GM21576 (cell line): Measurements from ENCODE around the gene ZNF805.
A peak's percentile ranks its signal among the peaks of the same experiment; 100 is the strongest.
"Not testable (repeated sequence)": the region's sequence is repeated elsewhere in the genome, so short reads cannot be mapped to it uniquely, and the experiment has no call there.

ENCODE experiments used
- ATAC-seq: cut with Tn5 transposase; IDR thresholded peaks from one replicate; pipeline ENCODE4 v1.9.1; 2021; ENCODE audit warnings: mild to moderate bottlenecking, moderate library complexity; ENCODE audit not compliant: unreplicated experiment

Gene ZNF805

DNA sequence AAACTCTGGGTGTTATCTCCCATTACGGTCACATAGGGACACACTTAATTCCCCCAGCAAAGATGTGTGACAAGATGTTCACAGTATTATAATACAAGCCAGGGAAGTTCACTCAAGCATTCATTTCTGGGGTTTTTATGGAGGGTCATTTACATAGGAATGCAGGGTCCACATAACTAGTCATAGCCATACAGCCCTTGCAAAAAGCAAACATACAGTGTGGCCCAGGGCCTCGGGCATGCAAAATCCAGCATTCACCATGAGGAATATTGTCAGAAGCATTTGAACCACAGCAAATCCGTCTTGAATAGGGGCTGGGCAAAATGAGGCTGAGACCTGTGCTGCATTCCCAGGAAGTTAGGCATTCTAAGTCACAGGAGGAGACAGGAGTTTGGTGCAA is 26.9 kb downstream of the ZNF805 start:
- ATAC-seq, result no peak

DNA sequence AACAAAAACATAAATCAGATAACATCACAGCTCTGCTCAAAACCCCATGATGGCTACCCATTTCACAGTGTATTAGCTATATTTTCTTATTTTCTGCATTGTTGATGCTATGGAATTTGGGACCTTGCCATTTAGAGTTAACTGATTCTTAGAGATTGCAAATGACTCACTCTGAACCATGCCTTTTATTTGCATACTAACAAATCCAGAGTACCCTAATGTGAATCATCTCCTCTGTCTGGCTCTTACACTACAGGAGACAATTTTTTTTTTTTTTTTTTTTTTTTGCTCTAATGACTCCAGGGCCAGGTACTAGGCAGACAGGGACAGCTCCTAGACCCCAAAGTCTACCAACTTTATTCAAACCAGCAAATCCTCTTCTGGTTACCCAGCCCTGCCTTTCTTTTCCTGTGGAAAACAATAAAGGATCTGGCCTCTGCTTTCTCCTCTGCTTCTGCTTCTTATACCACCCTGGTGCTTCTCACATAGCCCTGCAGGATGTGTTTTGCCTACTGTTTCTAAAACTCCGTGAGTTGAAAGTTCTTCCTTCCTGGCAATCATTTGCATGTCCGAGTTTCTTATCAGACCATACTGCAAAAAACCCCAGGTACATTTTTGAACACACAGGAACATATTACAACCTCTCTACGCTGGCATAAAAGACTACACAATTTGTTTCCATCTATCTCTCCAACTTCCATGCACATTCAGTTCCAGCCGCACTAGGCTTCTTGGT is 29.3 kb downstream of the ZNF805 start:
- ATAC-seq, result no peak

DNA sequence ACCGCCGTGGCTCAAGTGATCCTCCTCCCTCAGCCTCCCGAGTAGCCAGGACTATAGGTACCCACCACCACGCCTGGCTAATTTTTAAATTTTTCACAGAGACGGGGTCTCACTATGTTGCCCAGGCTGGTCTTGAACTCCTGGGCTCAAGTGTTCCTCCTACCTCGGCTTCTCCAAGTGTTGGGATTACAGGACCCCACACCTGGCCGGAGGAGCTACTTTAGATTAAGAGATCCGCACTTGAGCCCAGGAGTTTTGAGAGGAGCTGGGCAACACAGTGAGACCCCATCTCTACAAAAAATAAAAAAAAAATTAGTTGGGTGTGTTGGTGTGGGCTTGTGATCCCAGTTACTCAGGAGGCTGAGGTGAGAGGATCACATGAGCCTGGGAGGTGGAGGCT is 30.8 kb downstream of the ZNF805 start:
- ATAC-seq, result no peak

DNA sequence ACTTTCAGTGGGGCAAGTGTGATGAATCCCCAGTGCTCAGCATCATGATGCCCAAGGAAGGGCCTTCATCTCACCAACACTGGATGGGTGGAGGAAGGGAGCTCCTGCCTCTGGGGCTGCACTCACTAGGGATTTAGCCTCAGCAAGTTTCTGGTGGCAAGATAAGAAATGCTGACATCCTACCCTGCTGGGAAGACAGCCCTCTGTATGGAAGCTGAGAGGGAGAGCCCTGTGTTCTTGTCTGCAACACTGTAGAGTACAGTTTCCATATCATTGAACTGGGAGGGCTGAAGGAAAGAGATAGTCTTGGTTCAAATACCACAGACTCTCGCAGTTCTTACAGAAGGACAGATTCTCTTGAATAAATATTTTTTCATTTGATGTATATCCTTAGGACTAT is 32.6 kb downstream of the ZNF805 start:
- no peak for ATAC-seq

DNA sequence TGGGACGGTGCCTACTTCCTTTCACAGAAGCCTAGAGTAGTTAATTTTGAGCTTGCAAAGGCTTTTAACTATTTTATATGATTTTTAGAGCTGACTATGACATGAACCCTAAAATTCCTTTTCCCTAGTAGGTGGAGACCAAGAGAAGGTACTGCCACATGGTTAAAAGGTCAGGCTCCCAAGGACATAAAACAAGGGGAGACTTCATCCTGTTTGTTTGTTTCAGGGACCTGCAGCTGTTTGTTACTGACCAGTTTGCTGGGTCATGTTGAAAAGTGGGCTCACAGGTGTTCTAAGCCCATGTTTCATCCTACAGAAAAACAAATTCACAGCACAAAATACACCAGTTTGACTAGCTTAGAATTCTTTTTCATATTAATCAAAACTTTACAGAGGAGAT is 36.0 kb downstream of the ZNF805 start:
- no peak for ATAC-seq

DNA sequence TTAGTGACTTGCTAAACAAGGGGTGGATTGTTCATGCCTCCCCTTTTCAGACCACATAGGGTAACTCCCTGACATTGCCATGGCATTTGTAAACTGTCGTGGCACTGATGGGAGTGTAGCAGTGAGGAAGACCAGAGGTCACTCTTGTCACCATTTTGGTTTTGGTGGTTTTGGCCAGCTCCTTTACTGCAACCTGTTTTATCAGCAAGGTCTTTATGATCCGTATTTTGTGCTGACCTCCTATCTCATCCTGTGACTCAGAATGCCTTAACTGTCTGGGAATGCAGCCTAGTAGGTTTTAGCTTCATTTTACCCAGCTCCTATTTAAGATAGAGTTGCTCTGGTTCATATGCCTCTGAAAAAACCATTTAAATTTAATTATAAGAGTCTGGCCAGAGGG is 38.0 kb downstream of the ZNF805 start:
- ATAC-seq, result not testable (repeated sequence)

DNA sequence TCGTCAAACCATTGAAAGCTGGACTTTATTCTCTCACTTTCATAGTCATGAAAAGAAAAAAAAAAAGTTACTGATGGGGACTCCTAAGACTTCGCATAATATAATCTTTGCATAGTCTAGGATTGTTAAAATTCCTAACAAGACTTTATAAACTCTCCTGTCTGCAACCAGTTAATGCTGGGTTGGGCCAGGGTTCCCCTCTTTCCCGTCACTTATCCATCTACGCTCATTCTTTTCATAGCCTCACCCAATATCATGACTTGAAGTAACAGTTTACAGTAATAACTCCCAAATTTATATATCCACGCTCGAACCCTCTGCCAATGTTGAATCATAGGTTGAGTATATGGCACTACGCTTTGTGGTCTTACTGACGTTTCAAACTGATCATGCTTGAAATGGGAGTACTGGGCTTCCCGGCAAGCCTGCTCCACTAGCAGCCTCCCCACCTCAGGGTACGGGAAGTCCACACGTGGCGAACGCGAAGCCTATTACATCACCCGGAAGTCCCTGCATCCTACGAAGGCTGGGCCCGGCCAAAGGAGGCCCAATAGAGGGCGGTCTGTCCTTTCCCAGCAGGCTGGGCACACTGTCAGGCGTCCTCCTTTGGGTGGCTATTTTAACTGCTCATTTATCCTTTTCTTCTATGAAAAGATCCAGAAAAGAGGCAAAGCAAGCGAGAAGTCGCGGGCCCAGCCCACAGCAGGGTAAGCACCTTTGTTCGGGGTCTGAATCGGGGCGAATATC is 39.2 kb downstream of the ZNF805 start:
- ATAC-seq, result peak; percentile 67

DNA sequence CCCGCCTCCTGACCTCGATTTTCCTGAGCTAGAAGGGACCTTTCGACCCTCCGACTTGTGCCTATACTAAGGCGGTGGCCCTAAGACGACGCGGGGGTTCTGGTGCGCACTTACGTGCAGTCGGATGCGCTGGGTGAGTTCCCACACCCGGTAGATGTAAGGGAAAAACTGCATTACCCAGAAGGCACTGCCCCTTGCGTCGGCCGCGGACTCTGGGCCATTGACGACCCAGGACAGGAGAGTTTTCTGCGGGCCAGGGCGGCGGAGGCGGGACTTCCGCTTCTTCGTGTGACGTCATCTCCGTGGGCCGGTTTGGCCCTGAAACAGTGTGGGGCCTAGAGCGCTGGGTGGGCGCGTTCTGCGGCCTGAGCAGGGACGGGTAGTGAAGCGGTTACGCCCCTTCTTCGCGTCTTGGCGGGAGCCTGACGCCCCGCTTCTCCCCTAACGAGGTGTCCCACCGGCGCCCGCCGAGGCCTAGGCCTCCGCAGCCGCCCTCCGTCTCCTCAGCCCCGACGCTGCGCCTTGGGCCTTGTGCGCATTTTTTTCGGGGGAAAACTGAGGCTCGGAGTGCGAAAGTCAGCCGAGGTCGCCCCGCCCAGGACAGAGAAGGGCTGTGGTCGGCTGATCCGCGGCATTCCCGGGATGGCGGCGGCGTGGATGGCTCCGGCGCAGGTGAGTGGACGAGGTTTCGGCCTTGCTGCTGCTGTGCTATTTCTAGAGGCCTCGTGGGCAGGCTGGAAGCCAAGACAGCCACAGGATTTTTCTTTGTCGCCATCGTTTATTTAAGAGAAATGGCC is 39.9 kb downstream of the ZNF805 start, which contains the start of gene ZNF460:
ZNF460 (plus strand) TSS at position 321 of the 797 bp plus-strand sequence; CDS start at position 643, 322 bp downstream.
- peak; percentile 61 for ATAC-seq

DNA sequence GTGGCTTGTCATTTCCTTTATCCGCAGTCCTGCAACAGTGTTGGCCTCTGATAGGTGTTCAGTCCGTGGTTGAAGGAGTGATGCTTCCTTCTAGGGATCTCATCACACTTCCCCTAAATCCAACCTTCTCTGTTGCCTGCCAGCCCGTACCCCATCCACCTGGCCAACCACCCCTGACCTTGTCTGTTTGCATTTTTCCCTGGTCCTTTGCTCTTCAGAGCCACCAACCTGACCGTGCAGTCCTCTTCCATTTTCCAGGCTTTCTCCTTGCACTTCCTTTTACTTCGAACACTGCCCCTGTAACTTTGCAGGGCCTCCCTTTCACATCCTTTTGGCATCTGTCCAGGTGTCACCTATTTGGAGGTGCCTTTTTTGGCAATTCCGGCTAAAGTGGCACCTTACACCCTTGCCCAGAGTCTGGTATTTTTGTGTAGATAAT is 40.5 kb downstream of the ZNF805 start:
- no peak for ATAC-seq

DNA sequence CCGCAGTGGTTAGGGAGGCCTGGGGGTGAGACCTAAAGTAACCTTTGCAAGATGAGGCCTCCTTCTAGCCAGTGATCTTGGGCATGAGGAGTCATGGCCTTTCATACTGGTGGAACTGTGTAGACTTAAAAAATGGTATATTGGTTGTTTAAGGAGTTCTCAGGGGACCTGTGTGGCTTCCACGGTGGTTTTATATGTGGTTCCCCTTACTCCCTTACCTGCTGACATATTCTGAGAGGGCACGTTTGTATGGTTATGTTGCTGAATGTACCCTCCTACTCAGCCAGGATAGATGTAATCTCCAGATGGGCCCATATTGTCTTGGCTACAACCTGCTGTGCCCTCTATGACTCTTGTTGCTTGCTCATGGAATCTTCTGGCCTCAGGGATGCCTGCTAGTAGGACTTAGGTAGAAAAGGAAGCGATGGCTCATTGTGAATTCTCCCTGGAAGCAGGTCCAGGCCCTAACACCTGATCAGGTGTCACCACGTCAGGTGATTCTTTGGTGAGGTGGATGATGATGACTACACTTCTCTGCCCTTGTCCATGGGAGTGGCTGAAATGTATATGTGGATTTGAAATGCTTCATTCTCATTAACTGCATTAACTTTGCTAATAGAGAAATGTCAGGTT is 41.7 kb downstream of the ZNF805 start:
- no peak for ATAC-seq

DNA sequence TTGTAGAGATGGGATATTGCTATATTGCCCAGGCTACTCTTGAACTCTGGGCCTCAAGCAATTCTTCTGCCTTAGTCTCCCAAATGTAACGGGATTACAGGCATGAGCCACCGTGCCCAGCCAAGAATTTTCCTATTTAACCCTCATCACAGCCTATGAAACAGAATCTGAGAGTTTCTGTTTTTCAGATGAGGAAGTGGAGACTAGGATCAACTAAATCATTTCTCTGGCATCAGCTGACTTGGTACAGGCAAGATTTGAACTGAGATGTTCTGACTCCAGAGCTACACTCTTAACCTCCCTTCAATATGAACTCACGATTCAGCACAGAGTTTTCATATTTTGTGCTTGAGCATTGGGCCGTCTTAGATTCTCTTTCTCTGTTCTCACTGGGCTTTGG is 47.9 kb downstream of the ZNF805 start:
- ATAC-seq, result no peak

DNA sequence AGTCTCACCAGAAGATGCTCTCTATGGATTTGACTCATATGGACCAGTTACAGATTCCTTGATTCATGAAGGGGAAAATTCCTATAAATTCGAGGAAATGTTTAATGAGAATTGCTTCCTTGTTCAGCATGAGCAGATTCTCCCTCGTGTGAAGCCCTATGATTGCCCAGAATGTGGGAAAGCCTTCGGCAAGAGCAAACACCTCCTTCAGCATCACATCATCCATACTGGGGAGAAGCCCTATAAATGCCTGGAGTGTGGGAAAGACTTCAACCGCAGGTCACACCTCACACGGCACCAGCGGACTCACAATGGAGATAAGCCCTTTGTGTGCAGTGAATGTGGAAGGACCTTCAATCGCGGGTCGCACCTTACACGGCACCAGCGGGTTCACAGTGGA is 50.5 kb downstream of the ZNF805 start:
- no peak for ATAC-seq

DNA sequence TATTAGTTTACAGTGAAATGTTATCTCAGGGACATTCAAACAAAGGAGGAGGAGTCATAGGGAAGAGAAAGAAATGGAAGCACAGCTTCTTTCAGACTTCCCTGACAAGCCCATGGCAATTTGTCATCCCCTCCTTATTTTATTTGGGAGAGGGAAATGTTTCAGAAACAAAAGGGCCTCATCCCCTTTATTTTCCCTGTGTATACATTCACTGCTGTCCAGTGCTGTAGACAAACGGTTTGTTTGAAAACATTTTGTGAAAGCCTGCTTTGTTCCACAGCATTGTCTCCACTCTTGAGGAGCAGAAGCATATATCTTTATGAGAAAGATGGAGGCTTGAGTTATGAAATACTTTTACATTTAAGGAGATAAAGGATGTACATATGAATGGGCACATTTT is 52.1 kb downstream of the ZNF805 start:
- ATAC-seq, result no peak

DNA sequence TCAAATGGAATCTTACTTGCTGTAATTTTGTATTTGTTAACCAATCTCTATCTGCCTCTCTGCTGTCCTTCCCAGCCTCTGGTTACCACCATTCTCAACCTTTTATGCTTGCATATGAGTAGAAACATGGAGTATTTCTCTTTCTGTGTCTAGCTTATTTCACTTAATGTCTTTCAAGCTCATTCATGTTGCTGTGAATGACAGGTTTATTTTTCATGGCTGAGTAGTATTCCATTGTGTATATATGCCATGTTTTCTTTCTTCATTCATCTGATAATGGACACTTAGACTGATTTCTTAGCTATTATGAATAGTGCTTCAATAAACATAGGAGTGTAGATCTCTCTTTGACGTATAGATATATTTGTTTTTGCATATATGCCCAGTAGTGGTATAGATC is 53.3 kb downstream of the ZNF805 start:
- no peak for ATAC-seq

DNA sequence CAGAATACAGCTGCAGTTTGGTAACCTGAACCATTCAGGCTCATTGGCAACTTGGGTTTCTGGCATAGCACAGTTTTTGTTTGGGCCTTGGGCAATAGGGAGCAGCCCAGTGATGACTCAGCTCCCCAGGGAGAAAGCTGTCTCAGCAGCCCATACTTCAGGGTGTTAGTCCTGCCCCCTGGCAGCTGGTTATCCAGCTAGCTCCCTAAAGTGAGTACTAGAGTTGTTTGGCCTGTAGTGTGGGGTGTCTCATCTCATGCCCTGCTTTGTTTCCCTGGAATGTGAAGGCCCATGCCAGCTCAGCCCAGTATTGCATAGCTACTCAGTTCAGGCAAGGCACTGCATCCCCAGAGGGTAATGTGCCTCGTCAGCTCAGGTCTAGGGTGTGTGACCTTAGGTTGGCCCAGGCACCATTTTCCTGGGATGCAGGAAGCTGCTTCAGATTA is 61.6 kb downstream of the ZNF805 start:
- no peak for ATAC-seq

DNA sequence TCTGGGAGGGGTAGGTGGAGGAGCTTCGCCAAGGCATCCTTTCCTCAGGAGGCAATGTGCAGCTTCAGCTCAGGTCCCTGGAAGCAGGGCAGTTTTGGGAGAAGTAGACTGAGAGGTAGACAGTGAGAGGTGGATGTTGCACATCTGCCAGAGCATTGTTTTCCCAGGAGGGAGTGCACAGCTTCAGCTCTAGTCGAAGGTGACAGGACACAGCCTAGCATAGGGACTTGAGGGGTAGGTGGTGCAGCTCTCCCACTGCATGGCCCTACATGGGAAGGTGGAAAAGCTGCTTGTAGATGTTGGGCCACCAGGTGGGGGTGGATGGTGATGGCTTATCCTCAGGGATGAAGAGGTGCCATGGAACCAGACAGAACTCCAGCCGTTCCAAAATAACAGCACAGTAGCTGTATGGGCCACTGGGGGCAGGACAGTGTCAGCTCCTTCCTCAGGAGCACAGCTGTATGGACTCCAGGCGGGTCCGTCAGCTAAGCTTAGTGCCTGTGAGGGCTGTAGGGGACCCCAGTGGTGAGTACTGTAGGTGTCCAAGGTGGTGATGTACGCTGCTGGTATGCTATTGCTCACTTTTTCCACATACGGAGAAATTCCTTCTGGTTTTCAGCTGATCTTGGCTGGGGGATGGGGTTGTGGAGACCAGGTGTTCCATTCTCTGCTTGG is 62.4 kb downstream of the ZNF805 start:
- ATAC-seq, result no peak
